GM18868 (cell line): ENCODE data around the gene VIP.
A peak's percentile ranks its signal among the peaks of the same experiment; 100 is the strongest.

Experiments used
- ATAC-seq: cut with Tn5 transposase; IDR thresholded peaks from one replicate; pipeline ENCODE4 v1.9.1; 2021; ENCODE audit warnings: mild to moderate bottlenecking, moderate library complexity; ENCODE audit not compliant: unreplicated experiment

VIP gene

GRCh38 chr6:152776833-152777232, 26.2 kb downstream of the VIP start:
- ATAC-seq: peak; percentile 70

DNA sequence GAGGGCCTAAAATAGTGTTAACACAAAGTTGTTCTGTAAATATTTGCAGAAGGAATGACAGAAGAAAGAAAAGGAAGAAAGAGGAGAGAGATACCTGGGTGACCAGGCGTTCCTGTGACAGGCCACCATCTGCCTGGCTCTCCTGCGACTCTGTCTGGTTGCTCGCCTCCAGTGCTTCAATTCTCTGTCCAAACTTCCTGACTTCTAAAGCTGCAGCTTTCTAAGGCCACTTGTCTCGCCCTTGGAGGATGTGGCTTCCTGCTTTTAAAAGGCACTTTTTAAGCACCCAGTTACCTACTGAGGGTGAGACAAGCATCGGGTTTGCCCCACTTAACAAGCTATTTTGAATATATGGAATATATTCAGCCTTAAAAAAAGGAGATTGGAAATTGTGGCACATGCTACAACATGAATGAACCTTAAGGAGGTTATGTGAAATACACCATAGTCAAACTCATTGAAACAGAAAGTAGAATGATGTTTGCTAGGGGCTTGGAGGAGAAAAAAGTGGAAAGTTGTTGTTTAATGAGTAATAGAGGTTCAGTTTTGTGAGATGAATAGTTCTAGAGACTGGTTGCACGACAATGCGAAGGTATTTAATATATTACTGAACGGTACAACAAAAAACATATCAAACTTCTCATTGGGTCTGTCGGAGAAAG, 32.8 kb downstream of the VIP start:
- peak; percentile 38 for ATAC-seq

GRCh38 chr6:152794696-152795095, 44.1 kb downstream of the VIP start:
- ATAC-seq: no peak

DNA sequence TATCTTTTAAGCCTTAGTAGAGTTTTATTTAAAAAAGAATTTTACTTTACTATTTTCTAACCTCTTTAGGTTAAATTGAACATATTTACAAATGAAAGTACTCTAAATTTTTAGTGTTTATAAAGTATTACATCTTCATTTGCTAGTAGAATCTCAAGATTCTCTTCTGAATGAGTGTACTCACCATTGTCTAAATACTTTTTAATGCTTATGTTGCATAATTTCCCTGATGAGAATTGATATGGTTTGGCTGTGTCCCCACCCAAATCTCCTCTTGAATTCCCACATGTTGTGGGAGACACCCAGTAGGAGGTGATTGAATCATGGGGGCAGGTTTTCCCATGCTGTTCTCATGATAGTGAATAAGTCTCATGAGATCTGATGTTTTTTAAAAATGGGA, 53.6 kb downstream of the VIP start:
- no peak for ATAC-seq
